PFSK-1 (cell line): Measurements from ENCODE around the gene WIPF3.

Experiments used
- FOXP2 ChIP-seq: optimal IDR thresholded peaks from 2 replicates; pipeline ENCODE3; 2011; ENCODE audit warnings: borderline replicate concordance, control low read depth, inconsistent platforms; ENCODE audit not compliant: insufficient read depth; ENCODE audit errors: extremely low read length, extremely low read depth
- POLR2AphosphoS5 ChIP-seq: IDR thresholded peaks from 2 replicates; pipeline ENCODE4 v1.6.1; 2012; ENCODE audit warnings: low read depth, mild to moderate bottlenecking, control low read depth, low read length, moderate library complexity
- REST ChIP-seq, 2 experiments: IDR thresholded peaks; 2 replicates each; pipeline versions ENCODE4 v1.6.1 to v1.8.0; 2011 to 2012; ENCODE audit warnings: low read depth in 2 of 2, low read length in 2 of 2, control low read depth in 1 of 2, inconsistent platforms in 1 of 2, mild to moderate bottlenecking in 1 of 2, moderate library complexity in 1 of 2; ENCODE audit not compliant: insufficient read depth in 1 of 2
- SIN3A ChIP-seq: IDR thresholded peaks from 2 replicates; pipeline ENCODE4 v1.6.1; 2012; ENCODE audit warnings: mild to moderate bottlenecking, low read length, moderate library complexity, borderline replicate concordance; ENCODE audit not compliant: insufficient read depth
- TAF1 ChIP-seq: IDR thresholded peaks from 2 replicates; pipeline ENCODE4 v1.6.1; 2012; ENCODE audit warnings: low read length, control low read depth, borderline replicate concordance; ENCODE audit not compliant: insufficient read depth

The WIPF3 gene

GRCh38 chr7:29809533-29810155, 3.3 kb downstream of the WIPF3 start:
- no peak for TF ChIP-seq REST (IDR thresholded peaks at IDR 0.05; ENCODE audit: insufficient read depth in 1 of 2, low read depth in 2 of 2, low read length in 2 of 2)
- TF ChIP-seq TAF1 = no peak
- TF ChIP-seq POLR2AphosphoS5 = no peak
- TF ChIP-seq FOXP2 = no peak
- no peak for TF ChIP-seq SIN3A

DNA sequence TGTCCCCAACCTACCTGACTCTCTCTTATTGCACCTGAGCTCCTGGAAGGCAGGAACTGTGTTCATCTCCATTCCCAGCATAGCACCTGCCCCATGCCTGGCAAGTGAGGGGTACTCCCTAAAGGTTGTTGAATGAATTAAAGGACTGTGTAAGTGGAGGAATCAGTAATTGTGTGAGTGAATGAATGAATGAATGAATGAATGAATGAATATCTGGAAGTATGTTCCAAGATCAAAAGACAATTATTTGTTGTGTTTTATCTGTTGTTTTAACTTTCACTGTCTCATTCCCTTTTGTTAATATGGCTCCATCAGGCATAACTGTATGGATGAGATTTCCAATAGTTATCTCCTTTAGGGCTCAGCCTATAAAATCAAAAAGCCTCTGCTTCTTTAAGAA, 4.0 kb downstream of the WIPF3 start:
- no peak for TF ChIP-seq TAF1
- TF ChIP-seq SIN3A = no peak
- no peak for TF ChIP-seq REST (IDR thresholded peaks at IDR 0.05; ENCODE audit: insufficient read depth in 1 of 2, low read depth in 2 of 2, low read length in 2 of 2)
- no peak for TF ChIP-seq FOXP2
- TF ChIP-seq POLR2AphosphoS5 = no peak

- TF ChIP-seq TAF1 (no peak), POLR2AphosphoS5 (no peak), REST (IDR thresholded peaks at IDR 0.05; ENCODE audit: insufficient read depth in 1 of 2, low read depth in 2 of 2, low read length in 2 of 2) (no peak), FOXP2 (no peak), SIN3A (no peak)
Measured at GRCh38 chr7:29810813-29811482, 4.6 kb downstream of the WIPF3 start.

DNA sequence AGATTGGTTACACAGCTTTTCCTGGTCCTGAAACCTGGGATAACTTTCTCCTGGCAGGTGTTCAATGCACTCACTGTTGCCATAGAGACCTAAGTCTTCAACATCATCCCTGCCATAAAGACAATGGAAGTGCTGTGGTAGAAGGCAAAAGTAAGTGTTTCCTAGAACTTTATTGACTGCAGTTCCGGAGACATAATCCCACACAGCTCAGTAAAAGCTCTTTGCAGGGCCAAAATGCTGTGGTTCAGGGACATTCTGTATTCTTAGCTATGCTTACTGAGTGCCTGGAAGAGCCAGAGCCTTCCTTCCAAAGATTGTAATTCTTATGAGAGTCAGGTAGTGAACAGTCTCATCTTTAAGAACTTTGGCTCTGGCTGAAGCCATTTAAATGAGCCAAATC, 5.3 kb downstream of the WIPF3 start:
- TF ChIP-seq POLR2AphosphoS5 = no peak
- no peak for TF ChIP-seq FOXP2
- no peak for TF ChIP-seq TAF1
- TF ChIP-seq SIN3A = no peak
- no peak for TF ChIP-seq REST (IDR thresholded peaks at IDR 0.05; ENCODE audit: insufficient read depth in 1 of 2, low read depth in 2 of 2, low read length in 2 of 2)

DNA sequence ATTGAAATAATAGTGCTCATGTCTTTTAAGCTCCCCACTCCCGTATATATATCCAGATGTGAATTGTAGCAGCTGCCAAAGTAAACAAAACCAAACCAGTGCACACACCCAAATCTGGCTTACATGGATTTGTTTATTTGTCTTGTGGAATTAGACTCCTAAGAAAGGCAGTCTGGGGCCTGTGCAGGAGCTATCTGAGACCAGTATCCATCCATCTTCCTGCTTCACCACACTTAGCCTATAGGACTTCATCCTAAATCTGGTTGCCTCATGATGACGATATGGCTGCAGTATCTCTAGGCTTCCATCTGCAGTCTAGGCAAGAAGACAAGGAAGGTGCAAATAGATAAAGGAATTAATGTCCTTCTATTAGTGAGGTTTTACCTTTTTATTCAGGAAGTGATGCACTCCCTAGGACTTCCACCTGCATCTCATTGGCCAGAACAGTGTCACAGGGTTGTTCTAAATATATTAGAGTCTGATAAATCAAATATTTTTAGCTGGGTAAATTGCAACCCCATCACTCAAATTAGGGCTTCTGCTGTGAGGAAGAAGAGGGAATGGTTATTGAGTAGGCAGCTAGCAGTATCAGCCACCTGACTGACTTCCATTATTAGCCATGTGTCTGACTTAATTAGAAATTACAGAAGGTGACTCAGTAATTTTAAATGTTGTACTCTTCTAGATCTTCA, 6.0 kb downstream of the WIPF3 start:
- no peak for TF ChIP-seq SIN3A
- no peak for TF ChIP-seq TAF1
- no peak for TF ChIP-seq FOXP2
- no peak for TF ChIP-seq POLR2AphosphoS5
- TF ChIP-seq REST (IDR thresholded peaks at IDR 0.05; ENCODE audit: insufficient read depth in 1 of 2, low read depth in 2 of 2, low read length in 2 of 2) = no peak
